HUES64 (cell line): Measurements from ENCODE around the gene TACR2.

Experiments used
- H3K27ac ChIP-seq: 2 replicates; pipeline ENCODE4 v1.7.0; 2013; ENCODE audit warnings: low read depth, low read length, inconsistent platforms
- H3K27me3 ChIP-seq: 2 replicates; pipeline ENCODE4 v1.6.1; 2013; ENCODE audit warnings: mild to moderate bottlenecking, low read length; ENCODE audit not compliant: insufficient read depth
- H3K36me3 ChIP-seq: 2 replicates; pipeline ENCODE4 v1.6.1; 2013; ENCODE audit warnings: mild to moderate bottlenecking, low read length; ENCODE audit not compliant: insufficient read depth
- H3K4me1 ChIP-seq: 2 replicates; pipeline ENCODE4 v1.6.1; 2013; ENCODE audit warnings: mild to moderate bottlenecking, low read length, moderate library complexity; ENCODE audit not compliant: insufficient read depth
- H3K4me3 ChIP-seq: 2 replicates; pipeline ENCODE4 v1.5.1; 2013; ENCODE audit warnings: mild to moderate bottlenecking, low read length, moderate library complexity
- H3K9ac ChIP-seq: 2 replicates; pipeline ENCODE4 v1.6.1; 2013; ENCODE audit warnings: mild to moderate bottlenecking, low read depth, low read length
- H3K9me3 ChIP-seq: 2 replicates; pipeline ENCODE4 v1.6.1; 2013; ENCODE audit warnings: low read depth, low read length; ENCODE audit not compliant: insufficient read depth
- WGBS: fragments of 150-250, 120-280 bp; methylation state at CpG from one replicate; pipeline ENCODE4 v1.1.7; 2013; ENCODE audit warnings: missing lambda C conversion rate; 5-methylcytosine and 5-hydroxymethylcytosine counted together

TACR2 gene

GRCh38 chr10:69415951-69416350, 767 bp downstream of the TACR2 start:
- no peaks in the 10 kb centered on the region for H3K27me3 ChIP-seq
- H3K4me1 ChIP-seq, result no peaks in the 10 kb centered on the region
- H3K9me3 ChIP-seq, result no peaks in the 10 kb centered on the region
- H3K36me3 ChIP-seq, result no peaks in the 10 kb centered on the region
- no peak overlapping the region for H3K4me3 ChIP-seq
- H3K9ac ChIP-seq, result no peak overlapping the region
- H3K27ac ChIP-seq, result no peak overlapping the region
- 94% methylated on average over 10 of the region's 10 CpGs for WGBS

- H3K27me3 ChIP-seq, result no peaks in the 10 kb centered on the region
- H3K27ac ChIP-seq, result no peak overlapping the region
- no peaks in the 10 kb centered on the region for H3K9me3 ChIP-seq
- no peaks in the 10 kb centered on the region for H3K4me1 ChIP-seq
- H3K36me3 ChIP-seq, result no peaks in the 10 kb centered on the region
- no peak overlapping the region for H3K9ac ChIP-seq
- no peak overlapping the region for H3K4me3 ChIP-seq
- 89% methylated on average over 13 of the region's 13 CpGs for WGBS
These were observed 1.7 kb downstream of the TACR2 start for GRCh38 chr10:69415049-69415448.

GRCh38 chr10:69414036-69415018, 2.4 kb downstream of the TACR2 start:
- H3K4me1 ChIP-seq, result no peaks in the 10 kb centered on the region
- H3K27me3 ChIP-seq, result 0 out of 2 replicates have a peak, but pooled peaks cover 2% of the 10 kb centered on the region
- H3K9me3 ChIP-seq, result no peaks in the 10 kb centered on the region
- H3K36me3 ChIP-seq, result no peaks in the 10 kb centered on the region
- H3K27ac ChIP-seq, result no peak overlapping the region
- no peak overlapping the region for H3K9ac ChIP-seq
- no peak overlapping the region for H3K4me3 ChIP-seq
- WGBS, result 93% methylated on average over 18 of the region's 20 CpGs

GRCh38 chr10:69413221-69413865, 3.4 kb downstream of the TACR2 start:
- no peaks in the 10 kb centered on the region for H3K36me3 ChIP-seq
- no peak overlapping the region for H3K27ac ChIP-seq
- H3K27me3 ChIP-seq, result 0 out of 2 replicates have a peak, but pooled peaks cover 5% of the 10 kb centered on the region
- no peaks in the 10 kb centered on the region for H3K9me3 ChIP-seq
- no peaks in the 10 kb centered on the region for H3K4me1 ChIP-seq
- 14% methylated on average over 13 of the region's 13 CpGs for WGBS
- peak overlapping the region; percentile 24 for H3K4me3 ChIP-seq
- H3K9ac ChIP-seq, result no peak overlapping the region

- H3K27ac ChIP-seq, result no peak overlapping the region
- H3K4me3 ChIP-seq, result no peak overlapping the region
- WGBS, result 89% methylated on average over 3 of the region's 3 CpGs
- no peak overlapping the region for H3K9ac ChIP-seq
- no peaks in the 10 kb centered on the region for H3K9me3 ChIP-seq
- H3K36me3 ChIP-seq, result no peaks in the 10 kb centered on the region
- H3K27me3 ChIP-seq, result 0 out of 2 replicates have a peak, but pooled peaks cover 5% of the 10 kb centered on the region
- H3K4me1 ChIP-seq, result no peaks in the 10 kb centered on the region
These were observed 4.4 kb downstream of the TACR2 start for GRCh38 chr10:69412232-69412790.

- no peak overlapping the region for H3K27ac ChIP-seq
- H3K4me1 ChIP-seq, result no peaks in the 10 kb centered on the region
These were observed 5.2 kb downstream of the TACR2 start for GRCh38 chr10:69411476-69411875.

GRCh38 chr10:69410487-69410886, 6.2 kb downstream of the TACR2 start:
- Histone ChIP-seq H3K36me3 (no peaks in the 10 kb centered on the region), H3K9me3 (no peaks in the 10 kb centered on the region), H3K4me3 (no peak overlapping the region), H3K4me1 (no peaks in the 10 kb centered on the region), H3K9ac (no peak overlapping the region), H3K27me3 (0 out of 2 replicates have a peak, but pooled peaks cover 5% of the 10 kb centered on the region), H3K27ac (no peak overlapping the region)
- 94% methylated on average over 10 of the region's 10 CpGs for WGBS

More at GRCh38 chr10:69411476-69411875, 5.2 kb downstream of the TACR2 start:
- 81% methylated on average over 4 of the region's 4 CpGs for WGBS
- H3K27me3 ChIP-seq, result 0 out of 2 replicates have a peak, but pooled peaks cover 5% of the 10 kb centered on the region
- no peaks in the 10 kb centered on the region for H3K36me3 ChIP-seq
- H3K9ac ChIP-seq, result no peak overlapping the region
- H3K9me3 ChIP-seq, result no peaks in the 10 kb centered on the region
- no peak overlapping the region for H3K4me3 ChIP-seq

GRCh38 chr10:69409968-69410367, 6.8 kb downstream of the TACR2 start:
- 95% methylated on average over 6 of the region's 6 CpGs for WGBS
- Histone ChIP-seq H3K36me3 (no peaks in the 10 kb centered on the region), H3K4me3 (no peak overlapping the region), H3K9ac (no peak overlapping the region), H3K27me3 (0 out of 2 replicates have a peak, but pooled peaks cover 5% of the 10 kb centered on the region), H3K9me3 (no peaks in the 10 kb centered on the region), H3K27ac (no peak overlapping the region), H3K4me1 (no peaks in the 10 kb centered on the region)

- no peak overlapping the region for H3K27ac ChIP-seq
- H3K4me3 ChIP-seq, result peak overlapping the region; percentile 40
- H3K9ac ChIP-seq, result 0 out of 2 replicates have a peak overlapping the region, but pooled peaks have one; percentile 46
These were observed 7.6 kb downstream of the TACR2 start for GRCh38 chr10:69409176-69409495.

GRCh38 chr10:69408318-69409175, 8.2 kb downstream of the TACR2 start:
- H3K9me3 ChIP-seq, result no peaks in the 10 kb centered on the region
- no peaks in the 10 kb centered on the region for H3K4me1 ChIP-seq
- H3K36me3 ChIP-seq, result peaks cover 1% of the 10 kb centered on the region; the same call in 1 of the 2 replicates
- peak overlapping the region; percentile 40 for H3K4me3 ChIP-seq
- H3K9ac ChIP-seq, result 0 out of 2 replicates have a peak overlapping the region, but pooled peaks have one; percentile 46
- 0 out of 2 replicates have a peak, but pooled peaks cover 5% of the 10 kb centered on the region for H3K27me3 ChIP-seq
- WGBS, result 9% methylated on average over 44 of the region's 64 CpGs
- no peak overlapping the region for H3K27ac ChIP-seq

More at GRCh38 chr10:69409176-69409495, 7.6 kb downstream of the TACR2 start:
- WGBS, result 47% methylated on average over 6 of the region's 7 CpGs
- no peaks in the 10 kb centered on the region for H3K36me3 ChIP-seq
- H3K4me1 ChIP-seq, result no peaks in the 10 kb centered on the region
- no peaks in the 10 kb centered on the region for H3K9me3 ChIP-seq
- 0 out of 2 replicates have a peak, but pooled peaks cover 5% of the 10 kb centered on the region for H3K27me3 ChIP-seq
